ENCODE measurements around the gene ADCY1.

Gene ADCY1

DNA sequence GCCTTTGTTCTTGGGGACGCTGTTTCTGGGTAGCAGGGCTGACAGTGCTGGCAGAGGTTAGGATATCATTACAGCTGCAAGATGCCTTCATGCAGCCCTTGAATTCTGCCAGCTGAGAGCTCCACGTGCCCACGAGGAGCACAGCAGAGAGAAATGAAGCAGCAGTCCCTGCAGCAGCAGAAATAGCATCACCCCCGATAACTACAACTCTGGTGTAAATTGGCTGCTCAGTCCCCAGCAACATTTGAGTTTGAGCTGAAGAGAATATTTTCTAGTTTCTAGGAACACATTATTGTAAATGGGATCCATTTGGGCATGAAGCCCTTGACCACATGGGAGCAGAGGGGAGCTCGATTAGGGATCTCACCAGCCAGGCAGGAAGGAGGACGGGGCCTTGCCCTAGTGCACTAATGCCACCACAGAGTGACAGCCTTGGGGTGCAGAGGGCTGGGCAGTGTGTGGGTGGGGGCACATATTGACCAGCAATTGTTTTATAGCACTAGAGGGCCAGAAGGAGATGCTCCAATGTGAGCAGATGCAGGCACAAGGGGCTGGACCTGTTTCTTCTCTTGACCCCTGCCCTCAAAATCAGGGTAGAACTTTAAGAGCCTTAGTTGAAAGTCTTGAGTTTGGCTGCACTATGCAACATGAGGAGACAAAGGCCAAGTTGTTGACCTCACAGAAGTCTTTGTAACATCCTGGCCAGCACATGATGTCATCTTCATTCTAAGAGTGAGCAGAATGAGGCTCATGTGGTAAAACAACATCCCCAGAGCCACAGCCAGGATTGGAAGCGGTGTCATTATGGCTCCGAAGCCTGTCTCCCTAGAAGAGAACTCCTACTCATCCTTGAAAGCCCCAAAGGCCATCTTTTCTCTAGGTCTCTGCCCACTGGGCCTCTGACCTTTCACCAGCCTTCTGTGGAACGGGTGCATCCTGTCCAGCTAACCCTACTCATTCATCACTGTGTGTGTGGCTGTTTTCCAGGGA lies 52.6 kb downstream of the ADCY1 start:
- DNase-seq: no peak

DNA sequence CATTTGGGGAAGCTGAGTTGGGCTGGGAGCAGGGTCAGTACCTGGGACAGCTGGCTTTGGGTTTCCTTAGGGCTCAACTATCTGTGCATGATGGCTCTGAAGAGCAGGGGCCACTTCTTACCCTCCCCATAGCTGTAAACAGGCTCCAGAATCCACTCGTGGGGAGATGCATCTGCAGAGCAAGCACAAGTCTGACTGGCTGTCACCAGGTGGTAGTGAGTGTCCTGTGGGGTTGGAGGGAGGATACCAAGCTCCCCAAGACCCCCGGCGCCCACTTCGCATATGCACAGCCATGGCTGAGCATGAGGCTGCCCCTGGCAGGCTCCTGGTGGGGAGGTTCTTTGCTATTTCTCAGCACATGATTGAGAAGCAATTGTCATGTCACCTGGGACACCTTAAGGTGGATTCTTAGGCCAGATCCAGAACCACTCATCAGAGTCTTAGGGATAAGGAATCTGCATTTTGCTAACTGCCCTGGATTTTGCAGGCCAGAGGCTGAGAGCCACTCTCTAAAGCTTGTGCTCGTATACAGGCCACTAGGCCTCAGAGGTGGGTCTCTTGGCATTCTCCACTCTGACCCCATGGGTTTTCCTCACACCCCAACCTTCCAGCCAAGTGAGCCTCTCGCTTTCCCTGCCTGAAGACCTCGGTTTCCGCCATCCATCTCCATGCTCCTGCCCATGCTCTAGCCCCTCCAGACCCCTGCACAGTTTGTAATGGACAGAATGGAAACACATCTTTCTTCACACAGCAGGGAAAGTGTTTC lies 53.7 kb downstream of the ADCY1 start:
- no peak for DNase-seq

DNA sequence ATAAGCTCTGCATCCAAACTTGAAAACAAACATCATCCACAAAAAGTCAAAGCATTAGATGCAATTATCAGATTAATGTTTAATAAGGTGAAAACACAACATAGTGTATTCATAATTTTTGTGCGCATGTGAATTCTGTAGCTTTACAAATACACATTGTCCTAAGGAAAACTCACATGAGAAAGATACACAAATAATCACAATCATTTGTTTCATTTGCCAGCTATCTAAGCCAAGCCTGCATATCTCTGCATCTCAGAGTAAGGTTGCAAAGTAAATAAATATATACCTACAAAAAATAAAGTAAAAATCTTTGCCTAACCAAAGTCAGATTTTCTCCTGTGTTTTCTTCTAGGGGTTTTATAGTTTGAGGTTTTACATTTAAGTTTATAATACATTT lies 57.4 kb downstream of the ADCY1 start:
- DNase-seq: no peak

DNA sequence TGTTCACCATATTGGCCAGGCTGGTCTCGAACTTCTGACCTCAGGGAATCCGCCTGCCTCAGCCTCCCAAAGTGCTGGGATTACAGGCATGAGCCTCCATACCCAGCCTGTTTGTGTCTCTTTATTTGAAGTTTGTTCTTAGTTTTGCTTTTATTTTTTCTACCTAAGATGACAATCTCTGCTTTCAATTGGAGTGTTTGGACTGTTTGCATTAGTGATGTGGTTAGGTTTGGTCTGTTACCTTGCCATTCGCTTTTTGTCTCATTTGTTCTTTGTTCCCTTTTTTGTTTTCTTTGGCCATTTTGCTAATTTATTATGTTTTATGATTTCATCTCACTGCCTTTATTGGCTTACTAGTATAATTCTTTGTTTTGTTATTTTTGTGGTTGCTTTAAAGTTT lies 62.6 kb downstream of the ADCY1 start:
- DNase-seq: no peak

DNA sequence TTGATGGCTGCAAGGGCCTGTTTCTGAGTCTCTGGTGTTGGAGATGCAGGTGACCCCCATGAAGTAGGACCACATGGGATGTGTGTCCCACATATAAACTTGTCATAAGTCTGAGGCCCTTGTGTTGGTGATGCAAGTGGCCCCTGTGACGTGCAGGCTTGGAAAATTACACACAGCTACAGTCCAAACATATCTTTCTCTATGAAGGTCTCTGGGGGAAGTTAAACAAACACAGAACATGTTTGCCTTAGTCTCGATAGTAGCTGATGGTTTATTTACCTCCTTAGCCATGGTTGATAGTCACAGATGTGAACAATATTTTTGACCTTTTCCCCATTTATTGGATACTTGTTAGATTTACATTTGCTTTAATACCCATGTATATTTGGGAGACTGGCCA lies 64.7 kb downstream of the ADCY1 start:
- peak; percentile 16 for DNase-seq

DNA sequence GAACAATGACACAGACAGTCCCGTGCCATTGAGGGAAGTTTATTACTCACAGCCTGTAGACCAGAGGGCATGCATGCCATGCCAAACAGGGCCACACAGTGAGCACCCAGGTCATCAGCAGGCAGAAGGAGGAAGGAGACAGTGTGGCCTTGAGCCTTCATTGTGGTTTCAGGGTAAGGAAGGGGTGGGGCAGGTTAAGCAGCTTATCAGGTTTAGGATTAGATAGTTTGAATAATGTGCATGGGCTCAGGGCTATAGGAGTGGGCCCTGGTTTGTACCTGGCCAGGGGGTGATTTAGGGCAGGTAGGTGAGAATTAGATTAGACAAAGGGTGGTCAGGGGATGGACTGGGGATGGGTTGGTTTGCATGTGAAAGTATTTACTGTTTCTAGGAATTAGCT lies 67.9 kb downstream of the ADCY1 start:
- DNase-seq: no peak

DNA sequence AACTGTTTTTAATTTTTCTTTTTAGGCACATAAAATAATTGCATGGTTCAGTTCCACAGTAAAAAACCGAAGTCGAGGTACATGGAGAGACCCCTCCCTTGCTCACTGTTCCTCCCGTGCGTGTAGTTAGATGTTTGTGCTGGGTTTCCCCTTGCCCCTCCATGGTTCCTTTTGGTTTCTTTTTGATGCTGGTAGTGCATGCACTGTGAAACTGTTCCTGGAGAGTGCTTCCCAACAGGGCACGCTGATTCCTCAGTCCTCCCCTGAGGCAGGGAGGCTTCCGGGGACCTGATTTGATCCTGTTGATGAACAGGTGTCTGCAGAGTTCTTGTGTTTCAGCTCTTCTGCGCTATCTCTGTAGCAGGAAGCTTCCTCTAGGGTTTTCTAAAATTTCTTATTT lies 69.5 kb downstream of the ADCY1 start:
- no peak for DNase-seq

DNA sequence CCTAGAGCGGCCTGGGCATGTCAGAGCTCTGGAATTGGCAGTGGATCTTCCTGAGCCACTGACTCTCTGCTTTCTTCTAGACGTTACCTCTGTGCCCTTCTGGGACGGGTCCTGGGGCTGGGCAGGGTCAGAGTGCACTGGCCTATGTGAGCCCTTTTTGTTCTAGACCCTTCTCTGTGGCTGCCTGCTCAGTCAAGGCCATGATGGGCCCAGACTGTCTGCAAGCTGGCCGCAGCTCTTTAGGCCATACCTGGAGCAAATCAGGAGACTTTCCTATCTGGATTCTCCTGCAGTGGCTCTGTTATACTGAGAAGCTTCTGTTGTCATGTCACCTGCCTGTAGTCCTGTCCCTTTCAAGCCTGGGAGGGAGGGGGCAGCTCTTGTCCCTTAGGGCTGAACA lies 70.1 kb downstream of the ADCY1 start:
- no peak for DNase-seq

DNA sequence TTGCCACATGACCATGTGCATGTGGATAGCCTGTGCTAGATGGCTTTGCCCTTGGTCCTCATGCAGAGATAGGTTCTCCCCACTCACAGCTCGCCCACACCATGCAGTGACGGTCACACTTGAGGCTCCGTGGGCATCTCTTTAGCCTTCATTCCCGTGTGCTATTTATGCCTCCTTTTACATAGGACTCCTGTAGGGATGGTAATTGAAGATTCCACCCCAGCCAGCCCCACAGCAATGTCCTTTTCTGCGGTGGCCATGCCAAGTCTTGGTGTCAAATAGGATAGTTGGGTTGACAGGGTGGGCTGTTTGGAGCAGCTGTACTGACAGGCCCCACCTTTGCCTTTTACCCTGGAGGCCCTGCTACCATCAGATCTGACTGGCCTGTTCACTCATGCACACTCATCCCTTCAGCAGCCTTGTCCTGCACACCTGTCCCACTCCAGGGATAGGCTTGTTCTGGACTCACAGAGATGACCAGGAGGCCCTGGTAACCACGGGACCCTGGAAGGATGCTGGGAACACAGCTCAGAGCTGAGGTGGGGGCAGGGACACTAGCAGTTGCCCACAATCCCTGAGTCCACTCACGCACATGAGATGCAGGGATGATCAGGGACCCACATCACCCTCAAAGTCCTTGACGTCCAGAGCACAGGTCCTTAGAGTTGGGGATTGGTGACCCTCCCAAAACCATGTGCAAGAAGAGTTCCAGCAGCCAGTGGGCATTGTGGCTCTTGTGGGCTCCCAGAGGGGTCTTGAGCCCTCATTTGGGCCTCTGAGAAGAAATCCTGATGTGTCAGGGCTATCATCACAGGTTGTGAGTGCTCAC lies 71.2 kb downstream of the ADCY1 start:
- no peak for DNase-seq

DNA sequence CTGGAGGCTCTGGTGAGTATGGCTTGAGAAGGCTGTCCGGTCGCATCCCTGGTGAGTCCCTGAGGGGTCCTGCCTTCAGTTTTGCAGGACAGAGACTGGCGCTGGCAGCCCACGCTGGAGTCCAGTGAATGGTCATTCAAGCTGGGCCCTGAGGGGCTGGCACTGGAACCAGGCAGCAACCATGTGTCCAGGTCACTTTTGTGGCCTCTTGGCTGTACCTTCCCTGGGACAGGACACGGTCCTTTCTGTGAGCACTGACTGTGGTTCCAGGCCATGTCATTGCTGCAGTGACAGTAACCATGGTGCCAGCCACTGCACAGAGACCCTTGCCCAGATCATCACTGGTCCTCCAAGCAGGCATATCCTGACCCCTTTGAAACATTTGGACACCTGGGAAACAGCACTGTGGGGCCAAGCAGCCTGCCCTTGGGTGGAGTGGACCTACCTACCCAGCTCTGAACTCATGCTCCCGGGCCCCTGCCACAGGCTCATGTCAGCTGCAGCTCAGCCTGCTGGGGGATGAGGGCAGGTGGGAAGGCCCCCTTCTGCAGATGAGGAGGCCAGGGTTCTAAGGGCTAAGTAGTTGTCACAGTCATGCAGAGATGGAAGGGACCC lies 72.1 kb downstream of the ADCY1 start:
- DNase-seq: no peak

DNA sequence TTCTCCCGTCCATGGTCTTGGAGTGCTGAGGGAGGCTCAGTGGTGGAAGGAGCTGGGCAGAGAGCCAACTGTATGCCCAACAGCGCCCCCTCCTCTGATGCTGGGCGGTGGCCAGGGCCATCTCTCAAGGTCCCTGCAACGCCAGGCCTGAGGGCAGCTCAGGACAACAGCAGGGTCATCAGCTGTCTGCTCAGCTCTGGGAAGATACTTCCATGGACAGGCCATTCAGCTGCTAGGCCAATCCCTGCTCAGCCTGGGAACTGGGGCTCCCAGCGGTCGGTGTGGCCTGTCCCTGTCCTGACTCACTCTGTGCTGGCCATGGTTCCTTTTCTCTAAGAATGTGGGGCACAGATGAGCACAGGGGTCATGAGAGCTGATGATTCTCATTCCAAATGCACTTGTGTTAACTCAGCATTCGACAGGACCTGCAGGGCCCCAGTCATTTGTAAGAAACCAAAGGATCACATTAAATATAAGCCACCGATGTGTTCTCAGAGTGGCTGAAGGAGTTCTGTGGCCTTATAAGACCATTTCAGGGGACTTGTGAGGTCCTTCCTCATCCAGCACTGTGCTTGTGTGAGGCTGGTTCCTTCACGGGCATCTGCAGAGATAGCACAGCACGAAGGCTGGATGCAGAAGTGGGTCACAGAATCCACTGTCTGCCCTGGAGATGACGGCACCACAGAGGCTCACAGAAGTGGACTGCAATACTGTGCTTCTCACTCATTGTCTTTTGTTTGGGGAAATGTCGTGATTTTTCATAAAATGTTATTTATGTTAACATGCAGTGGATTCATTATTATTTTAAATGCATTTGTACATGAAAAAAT lies 73.0 kb downstream of the ADCY1 start:
- DNase-seq: no peak

DNA sequence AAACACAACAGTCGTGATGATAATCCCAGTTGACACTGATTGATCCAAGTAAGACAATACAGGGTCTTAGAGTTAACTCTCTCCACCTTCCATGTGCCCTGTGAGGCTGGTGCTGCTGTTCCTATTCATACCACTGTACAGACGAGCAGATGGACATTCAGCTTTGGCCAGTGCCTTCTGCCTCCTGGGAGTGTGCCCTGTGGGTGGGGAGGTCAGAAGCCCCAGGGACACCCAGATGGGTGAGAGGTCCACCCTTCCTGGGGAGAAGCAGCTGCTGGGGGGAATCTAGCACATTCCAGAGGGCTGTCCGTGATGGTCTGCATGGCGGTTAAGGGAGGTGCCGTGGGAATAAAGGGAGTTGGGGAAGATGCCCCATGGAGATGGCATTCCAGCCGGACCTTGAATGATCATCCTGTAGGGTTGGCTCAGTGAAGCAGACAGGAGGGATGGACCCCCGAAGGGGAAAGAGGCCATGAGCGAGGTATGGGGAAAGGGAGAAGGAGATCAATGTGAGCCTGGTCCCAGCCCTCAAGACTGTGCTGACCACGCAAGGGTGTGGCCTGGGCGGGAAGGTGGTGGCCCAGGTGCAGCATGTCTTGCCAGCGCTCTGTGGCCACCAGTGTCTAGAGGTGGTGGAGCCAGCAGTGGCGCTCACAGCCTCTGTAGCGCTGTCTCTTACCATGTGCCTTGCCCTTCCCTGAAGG lies 74.0 kb downstream of the ADCY1 start:
- no peak for DNase-seq

DNA sequence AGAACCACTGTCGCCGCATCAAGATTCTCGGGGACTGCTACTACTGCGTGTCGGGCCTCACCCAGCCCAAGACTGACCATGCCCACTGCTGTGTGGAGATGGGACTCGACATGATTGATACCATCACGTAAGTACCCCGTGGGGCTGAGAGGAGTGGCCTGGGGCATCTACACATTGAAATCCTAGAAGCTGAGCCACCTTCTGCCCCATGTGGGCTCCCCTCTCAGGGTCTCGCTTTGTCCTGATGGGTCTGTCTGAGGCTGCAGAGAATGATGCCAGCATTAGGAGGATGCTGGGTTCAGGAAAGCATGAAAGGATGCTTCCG lies 74.5 kb downstream of the ADCY1 start:
- DNase-seq: no peak

DNA sequence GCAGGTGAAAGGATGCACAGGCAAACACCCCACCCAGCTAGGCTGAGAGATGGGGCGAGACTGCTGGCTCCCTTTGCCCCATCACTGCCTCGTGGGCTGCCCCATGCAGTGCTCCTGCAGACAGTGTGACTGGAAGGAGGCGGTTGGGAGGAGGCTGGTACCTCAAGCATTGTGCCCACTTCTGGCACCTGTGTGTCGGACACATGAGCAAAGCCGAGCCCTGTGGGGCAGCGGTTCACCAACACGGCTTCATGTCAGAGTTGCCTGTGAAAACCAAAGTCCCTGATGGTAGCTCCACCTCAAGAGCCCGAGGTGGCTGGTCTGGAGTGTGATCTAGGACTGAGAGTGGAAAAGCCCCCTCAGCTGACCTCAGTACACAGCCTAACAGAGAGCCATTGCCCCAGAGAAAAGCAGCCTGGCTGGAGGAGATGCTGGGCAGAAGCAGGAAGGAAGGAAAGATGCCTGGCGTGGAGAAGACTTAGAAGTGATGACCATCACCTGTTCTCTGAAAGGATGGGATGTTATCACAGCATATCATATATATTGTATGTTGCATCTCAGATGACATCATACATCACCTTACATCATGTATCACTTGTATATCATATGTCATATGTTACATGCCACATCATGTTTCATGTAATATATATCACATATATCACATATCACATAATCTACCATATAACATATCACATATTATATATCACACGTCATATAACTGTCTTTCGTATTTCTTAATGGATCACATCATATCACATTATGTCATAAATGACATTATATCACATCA lies 75.6 kb downstream of the ADCY1 start:
- DNase-seq: no peak

DNA sequence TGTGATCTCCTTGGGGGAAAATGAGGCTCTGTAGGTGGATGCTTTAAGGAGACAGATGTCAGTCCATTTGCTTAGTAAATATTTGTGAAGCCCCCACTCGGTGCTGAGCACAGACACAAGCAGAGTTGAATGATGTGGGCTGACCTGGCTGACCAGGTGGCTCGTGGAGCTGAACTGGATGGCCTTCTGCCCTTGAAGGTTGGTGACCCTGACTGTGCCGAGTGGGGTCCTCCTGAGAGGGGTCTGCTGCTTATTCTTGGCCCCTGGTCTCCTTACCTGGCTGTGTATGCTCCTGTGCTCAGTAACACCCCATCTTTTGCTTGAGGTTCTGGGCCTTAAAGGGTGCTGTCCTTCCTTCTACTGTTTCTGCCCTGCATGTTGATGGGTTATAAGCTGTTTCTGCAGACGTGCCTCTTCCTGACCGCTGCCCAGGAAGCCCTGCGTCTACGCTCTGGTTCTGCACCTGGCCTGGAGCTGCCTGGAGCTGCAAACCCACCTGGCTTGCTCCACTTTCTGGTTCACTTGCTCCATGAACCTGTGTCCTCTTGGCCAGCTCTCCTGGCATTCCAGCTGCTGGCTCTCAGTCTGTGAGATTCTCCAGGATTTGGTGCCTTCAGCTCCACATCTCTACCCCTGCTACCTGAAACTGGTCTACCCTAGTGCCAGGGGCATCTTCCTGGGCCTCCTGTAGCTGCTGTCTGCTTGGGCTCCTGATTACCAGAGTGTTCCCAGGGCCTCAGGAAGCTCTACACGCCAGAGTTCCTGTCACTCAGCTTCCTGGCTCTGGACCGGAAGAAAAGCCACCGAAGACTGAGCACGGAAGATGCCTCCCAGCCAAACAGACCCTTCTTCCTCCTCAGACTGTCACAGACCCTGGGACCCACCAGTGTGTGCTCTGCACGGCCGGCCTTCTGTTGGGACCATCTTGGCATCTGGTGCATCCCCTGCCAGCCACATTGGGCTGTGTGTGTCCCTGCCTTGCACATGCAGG lies 76.5 kb downstream of the ADCY1 start:
- DNase-seq: no peak

DNA sequence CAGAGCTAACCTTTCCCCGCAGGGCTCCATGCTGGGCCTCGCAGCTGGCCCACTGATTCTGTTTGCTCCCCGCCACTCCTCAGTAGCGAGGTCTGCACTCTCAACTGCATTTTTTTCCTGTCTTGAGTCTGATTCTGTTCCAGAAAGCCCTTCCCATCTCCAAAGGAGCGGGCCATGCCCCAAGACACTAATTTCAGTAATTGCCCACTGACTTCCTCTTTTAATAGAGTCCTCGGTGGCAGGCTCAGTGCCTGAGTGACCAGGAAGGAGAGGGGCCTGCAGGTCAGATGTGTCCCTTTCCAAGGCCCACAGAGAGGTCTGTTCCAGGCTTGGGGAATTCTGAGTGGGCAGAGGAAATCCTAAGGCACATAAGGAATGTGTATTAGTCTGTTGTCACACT lies 77.4 kb downstream of the ADCY1 start:
- DNase-seq: no peak

DNA sequence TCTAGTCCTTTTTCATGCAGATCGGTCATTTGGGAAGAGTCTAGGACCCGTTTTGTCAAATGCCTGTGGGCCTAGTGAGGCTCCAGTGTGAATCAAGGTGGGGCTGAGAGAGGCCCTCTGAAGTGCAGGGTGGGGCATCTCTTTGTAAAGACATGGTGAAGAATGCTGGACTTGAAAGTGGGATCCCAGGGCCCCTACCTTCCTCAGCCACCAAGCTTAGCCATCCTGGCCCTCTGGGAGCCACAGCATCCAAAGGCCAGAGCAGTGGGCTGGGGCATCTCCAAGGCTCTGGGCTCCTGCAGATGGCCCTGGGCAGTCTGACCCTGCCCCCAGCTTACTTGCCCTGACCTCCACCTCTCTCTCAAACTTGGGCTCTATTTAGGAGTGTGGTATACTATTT lies 78.5 kb downstream of the ADCY1 start:
- DNase-seq: no peak

DNA sequence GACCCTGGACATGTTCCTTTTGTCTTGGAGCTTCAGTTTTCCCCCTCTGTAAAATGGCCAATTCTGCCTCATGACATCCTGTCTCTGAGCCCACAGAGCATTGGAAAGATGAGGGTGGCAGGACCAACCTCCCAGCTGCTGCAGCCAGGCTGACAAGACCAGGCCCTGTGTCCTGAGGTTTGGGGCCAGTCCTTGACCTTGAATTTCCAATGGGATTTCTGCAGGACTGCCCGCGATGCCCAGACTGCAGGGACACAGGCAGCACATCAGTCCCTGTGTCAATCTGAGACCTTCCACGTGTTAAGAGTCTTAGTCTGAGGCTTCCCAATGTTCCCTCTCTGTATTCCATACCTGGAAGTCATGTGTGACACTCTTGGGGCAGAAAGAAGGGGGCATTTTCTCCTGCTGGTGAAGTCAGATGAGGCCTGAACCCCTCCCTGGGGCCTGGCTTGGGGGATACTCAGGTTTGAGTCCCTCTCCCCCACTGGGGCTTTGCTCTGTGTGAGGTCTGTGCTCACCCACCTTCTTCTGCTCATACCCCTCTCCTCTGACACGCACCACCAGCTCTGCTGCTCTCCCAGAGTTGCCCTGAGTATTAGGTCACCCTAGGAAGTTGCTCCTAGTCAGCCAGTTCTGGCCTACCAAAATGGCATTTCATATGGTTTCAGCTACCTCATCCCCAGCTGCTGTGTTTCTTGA lies 79.2 kb downstream of the ADCY1 start:
- no peak for DNase-seq

DNA sequence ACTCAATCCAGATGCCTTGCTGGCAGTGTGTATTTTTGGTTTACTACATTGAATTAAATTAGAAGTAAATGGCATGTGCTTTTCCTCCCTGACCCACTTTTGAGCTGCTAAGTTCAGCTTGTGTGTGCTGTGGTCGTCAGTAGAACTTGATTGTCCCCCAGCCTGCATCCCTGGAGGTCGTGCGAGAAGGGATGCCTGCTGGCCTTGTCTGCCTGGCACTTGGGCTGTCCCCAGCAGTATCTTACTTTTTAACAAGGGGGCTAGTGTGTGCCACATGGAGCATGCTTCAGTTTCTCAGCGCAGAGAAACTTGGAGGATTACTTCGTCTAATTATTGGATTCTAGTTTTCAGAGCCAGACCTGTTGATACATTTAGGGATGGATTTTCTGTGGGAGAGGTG lies 80.2 kb downstream of the ADCY1 start:
- no peak for DNase-seq
